ENCODE measurements around the gene ICA1.

GRCh38 chr7:8130663-8131062, 131.3 kb downstream of the ICA1 start:
- TF ChIP-seq EP300 (IDR thresholded peaks at IDR 0.05) (no peak), POLR2AphosphoS5 (IDR thresholded peaks at IDR 0.05) (no peak), POLR2A (IDR thresholded peaks at IDR 0.05) (no peak)
- TF ChIP-seq, protein P1, sequence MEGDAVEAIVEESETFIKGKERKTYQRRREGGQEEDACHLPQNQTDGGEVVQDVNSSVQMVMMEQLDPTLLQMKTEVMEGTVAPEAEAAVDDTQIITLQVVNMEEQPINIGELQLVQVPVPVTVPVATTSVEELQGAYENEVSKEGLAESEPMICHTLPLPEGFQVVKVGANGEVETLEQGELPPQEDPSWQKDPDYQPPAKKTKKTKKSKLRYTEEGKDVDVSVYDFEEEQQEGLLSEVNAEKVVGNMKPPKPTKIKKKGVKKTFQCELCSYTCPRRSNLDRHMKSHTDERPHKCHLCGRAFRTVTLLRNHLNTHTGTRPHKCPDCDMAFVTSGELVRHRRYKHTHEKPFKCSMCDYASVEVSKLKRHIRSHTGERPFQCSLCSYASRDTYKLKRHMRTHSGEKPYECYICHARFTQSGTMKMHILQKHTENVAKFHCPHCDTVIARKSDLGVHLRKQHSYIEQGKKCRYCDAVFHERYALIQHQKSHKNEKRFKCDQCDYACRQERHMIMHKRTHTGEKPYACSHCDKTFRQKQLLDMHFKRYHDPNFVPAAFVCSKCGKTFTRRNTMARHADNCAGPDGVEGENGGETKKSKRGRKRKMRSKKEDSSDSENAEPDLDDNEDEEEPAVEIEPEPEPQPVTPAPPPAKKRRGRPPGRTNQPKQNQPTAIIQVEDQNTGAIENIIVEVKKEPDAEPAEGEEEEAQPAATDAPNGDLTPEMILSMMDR (IDR thresholded peaks at IDR 0.05): no peak

All from stomach (tissue), 4 donors.